ENCODE measurements around the gene IGFL2.
A peak's percentile ranks its signal among the peaks of the same experiment; 100 is the strongest.
"Not testable (repeated sequence)": the region's sequence is repeated elsewhere in the genome, so short reads cannot be mapped to it uniquely, and the experiment has no call there.

IGFL2 gene

DNA sequence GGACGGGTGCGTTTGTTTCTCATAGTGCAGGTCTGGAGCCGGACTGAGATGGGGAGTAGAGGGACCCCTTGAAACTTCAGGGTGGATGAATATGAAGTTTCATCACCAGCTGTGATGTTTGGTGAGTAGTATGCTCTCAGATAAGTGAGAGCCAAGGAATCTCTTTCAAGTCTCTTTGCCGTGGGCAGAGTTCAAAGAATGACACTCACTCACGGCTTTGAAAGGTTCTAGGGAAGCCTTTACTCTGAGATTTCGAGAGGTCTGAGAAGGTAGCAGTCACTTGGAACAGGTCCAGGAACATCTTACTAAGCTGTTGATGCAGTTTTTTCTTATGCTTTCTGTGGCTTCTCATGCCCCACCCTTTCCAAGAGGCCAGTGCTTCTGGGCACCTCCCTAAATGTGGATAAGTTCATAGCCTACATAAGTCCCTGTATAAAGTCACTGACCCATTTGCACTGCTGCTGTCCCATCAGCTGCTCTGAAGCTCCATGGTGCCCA is at the start of gene IGFL2:
Gene IGFL2 (plus strand): TSS at position 448 of the 498 bp plus-strand sequence. CDS start 41 bp downstream, at position 489.
- DNase-seq = no peak

DNA sequence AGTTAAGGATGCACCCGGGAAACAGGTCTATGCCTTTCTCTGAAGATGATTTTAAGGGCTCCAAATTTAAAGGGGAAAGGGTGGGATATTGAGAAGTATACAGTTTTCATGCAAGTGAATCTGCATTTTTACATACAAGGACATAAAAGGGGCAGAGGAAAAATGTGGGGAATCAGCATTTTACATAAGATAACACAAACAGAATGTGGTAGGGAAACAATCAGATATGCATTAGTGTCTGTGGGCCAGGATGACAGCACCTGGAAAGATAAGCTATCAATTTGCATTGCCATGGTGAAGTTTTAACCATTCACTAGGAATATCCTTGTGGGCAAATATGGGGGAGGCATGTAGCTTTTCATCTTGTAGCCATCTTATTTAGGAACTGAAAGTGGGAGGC is 47.7 kb upstream of the IGFL2 start:
- DNase-seq = no peak

DNA sequence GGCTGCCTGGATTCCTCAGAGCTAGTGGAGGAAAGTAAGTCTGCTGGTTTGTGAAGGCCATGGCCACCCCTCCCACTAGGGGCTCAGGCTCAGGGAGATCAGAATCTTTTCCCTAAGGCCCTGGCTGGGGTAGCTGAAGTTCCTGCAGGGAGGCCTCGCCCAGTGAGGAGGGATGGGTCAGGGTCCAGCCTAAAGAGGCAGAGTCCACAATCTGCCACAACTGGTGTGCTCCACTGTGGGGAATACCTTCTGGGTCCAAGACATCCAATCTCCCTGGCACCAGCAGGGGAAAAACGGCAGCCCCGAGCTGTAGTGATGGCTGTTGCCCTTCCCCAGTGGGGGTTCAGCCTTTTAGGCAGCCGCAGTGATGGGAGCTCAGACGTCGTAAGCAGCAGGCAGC is 46.7 kb upstream of the IGFL2 start:
- DNase-seq = no peak

DNA sequence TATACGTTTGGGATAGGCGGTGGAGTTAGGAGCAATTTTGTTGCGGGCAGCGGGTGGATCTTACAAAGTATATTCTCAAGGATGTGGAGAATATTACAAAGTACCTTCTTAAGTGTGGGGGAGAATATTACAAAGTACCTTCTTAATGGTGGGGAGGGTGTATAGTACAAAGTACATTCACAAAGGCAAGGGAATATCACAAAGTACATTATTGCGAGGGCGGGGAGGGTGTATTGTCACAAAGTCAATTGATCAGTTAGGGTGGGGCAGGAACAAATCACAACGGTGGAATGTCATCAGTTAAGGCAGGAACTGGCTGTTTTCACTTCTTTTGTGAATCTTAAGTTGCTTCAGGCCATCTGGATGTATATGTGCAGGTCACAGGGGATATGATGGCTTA is 45.7 kb upstream of the IGFL2 start:
- not testable (repeated sequence) for DNase-seq

DNA sequence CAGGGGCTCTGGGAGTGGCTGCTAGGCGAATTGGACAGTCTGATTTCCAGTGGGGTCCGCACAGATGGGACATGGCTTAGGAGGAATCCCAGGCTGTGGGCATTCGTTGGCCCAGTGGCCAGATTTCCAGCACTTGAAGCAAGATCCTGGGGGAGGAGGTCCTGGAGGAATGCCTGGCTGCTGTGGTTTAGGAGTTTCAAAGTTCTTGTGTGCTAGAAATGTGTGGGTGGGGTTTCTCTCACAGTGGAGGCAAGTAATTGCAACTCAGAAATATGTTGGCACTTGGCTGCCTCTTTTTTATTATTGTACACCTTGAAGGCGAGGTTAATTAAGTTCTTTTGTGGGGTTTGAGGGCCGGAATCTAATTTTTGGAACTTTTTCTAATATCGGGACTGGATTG is 40.7 kb upstream of the IGFL2 start:
- no peak for DNase-seq

DNA sequence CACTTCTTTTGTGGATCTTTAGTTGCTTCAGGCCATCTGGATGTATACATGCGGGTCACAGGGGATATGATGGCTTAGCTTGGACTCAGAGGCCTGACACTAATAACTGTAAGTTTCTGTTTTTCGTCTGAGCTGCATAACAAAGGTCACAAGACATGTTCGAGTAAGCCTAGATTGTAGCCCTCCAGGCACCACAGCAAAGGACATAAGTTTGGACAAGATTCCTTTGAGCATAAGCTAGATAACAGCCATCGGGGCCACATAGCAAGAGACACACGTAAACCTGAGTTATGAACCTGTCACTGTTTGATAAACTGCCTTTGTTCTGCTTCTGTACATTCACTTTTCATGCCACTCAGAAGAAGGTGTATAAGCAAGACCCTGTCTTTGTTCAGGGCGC is 38.2 kb upstream of the IGFL2 start:
- DNase-seq = no peak

DNA sequence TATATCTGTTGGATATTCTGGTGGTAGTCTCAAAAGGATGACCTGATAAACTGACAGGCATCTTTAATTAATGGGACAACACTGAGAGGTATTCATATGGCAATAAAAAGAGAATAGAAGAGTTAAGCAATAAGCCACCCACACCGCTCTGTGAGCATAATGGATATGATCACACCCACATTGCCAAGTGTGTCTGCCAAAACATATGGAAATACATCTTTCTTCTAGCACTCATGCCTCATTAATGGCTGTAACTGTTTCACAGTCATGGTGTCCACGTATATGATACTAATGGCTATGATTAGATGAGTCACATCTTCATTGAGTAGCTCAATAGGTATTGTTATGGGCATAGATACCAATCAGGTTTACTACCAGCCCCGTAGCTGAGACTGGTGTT is 36.7 kb upstream of the IGFL2 start:
- DNase-seq = peak; percentile 14

DNA sequence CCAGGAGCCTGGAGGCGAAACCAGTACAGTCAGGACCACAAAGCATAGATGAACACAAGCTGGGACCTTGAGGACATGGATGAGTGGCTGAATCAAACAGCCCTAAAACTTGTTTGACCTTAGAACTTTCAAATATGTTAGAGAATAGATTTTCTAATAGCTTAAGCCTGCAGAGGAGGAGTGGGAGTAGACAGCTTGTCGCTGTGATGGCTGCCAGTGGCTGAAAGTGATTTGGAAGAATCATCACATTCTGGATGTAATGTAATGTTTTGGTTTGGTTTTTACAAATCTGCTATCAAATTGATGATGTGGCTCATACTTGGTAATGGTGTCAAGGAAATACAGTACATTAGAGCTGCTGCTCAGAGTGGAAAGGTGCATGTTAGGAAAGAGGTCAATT is 35.5 kb upstream of the IGFL2 start:
- no peak for DNase-seq

DNA sequence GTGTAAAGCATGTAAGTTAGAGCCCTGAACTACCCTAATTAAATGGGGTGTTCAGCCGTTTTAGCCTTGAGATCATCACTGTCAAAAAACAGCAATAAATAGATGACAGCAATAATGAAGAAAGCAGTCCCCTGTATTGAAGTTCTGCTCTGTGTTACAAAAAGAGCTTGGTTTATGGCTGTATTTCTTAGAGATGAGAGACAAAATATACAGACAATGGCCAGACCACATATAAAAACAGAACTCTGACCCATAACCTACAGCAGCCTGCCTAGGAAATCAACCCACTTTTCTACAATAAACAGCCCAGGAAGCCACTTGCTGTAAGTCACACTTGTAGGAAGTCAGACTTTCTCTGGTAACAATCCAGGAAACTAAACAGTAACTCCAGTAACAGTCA is 34.3 kb upstream of the IGFL2 start:
- no peak for DNase-seq

DNA sequence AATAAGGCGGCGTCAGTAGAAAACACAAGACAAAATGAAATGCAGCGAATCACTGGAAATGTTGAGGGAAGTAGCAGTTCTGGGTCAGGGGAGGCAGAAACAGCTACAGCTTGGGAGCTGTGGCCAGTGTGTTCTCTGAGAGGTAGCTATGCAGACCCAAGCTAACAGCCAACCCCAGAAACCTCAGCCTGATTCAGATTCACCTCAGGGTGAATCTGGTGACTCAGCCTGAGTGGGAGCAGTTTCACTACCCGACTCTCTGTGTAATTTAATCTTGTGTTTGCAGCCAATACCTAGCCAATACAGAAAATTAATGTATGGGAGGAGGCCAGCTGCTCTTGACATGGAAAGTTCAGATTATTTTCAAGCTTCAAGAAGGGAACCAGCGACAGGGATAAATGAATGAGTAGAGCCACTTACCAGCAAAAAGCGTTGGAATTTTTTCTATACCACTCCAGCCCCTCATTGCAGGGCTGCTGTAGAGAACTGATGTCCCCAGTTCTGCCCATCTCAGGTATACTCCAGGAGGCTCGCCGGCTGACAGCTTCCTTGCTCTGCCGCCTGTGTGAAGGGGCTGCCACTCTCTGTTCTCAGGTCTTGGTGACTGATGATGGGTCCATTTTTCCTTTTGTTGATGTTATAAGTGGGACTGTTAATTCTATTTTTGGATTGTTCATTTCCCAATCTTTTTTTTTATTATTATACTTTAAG is 32.5 kb upstream of the IGFL2 start:
- DNase-seq = peak; percentile 7

DNA sequence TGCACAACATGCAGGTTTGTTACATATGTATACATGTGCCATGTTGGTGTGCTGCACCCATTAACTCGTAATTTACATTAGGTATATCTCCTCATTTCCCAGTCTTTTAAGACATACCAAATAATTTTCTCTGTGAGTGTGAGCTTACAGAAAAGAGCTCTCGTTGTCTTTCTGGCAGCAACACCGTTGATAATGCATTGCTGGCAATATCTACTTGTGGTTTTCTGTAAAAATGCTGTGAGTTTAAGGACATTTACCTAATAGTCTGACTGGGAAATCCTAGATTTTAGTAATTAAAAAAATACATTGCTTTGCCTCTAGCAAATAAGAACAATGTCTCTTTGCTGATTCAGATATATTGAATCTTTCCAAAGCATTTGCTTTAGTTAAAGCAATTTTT is 31.9 kb upstream of the IGFL2 start:
- no peak for DNase-seq

DNA sequence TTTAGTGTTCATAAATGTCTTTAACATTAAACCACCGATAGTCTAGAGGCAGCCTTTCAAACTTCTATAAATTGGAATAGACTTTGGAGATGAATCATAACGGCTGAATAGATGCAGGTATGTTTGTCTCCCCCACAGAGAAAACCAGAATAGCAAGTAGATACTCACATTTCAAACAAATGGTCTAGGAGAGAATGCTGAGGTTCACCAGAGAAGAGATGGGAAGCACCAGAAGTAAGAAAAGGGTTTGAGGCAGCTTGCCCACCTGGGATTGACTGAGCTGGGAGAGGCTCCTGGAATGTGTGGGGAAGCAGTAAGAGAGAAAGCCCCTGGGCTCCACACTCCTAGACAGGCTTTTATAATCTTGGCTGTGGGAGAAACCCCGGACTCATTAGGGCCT is 29.9 kb upstream of the IGFL2 start:
- no peak for DNase-seq

DNA sequence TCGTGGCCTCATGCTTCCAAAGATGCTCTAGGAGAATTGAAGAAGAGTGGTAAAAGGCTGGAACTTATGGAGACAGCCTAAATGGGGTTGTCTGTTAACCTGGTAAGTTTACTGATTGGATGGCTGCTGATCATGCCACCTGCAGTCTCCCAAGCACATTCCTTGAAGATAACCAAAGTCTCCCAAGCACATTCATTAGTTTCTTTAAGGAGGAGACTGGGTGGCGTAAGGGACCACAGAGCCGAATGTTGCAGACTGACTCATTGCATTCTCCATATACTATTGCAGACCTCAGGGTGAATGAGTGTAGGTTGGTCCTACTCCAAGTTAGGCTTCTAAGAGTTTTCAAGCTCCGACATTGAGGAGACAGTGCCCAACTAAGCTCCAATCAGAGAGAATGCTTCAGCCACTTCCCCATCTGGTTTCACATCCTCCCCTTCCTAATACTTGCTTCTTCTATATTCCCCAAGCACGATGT is 23.4 kb upstream of the IGFL2 start, which contains the start of gene IGFL3:
Gene IGFL3 (minus strand): TSS at position 51 of the 478 bp plus-strand sequence. CDS start 39 bp downstream, at position 12.
- DNase-seq = no peak

DNA sequence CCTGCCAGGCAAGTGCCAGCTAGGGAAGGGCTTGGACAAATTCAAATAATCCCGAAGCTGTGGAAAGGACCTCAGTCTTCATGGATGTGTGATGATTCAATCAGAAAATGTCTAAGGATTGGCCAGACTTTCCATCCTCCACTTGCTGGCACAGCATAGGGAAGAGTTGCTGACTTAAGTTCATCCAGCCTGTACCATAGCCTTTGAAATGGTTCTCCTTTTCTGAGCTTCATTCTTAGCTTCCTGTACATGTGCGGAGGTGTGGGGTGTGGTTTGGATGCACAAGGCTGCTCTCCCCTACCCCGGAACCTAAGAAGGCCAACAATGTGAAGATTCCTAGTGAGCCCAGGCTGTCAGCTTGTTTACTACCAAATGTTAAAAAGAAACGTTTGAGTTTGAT is 22.6 kb upstream of the IGFL2 start:
- DNase-seq = no peak

DNA sequence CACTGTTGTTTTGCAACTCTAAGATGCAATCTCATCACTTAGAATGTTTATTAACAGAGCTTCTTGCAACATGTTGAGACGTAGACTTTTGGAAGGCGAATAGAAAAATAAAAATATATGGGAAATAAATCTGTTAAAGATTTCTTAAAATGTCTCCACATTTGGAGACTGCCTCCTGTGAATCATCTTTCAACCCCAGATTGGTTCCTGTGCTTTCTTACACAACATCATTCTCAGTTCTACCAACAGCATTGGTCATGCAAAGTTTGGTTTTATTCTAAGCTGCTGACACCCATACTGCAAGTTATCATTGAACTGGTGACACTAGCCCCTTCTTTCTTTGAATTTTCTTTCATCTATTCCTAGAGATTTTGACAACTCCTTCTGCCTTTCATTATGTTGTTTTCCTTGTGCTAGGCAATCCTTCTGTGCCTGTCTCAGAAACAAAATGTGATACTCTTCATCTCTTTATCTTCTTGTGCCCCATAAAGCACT is 21.9 kb upstream of the IGFL2 start:
- DNase-seq = no peak

DNA sequence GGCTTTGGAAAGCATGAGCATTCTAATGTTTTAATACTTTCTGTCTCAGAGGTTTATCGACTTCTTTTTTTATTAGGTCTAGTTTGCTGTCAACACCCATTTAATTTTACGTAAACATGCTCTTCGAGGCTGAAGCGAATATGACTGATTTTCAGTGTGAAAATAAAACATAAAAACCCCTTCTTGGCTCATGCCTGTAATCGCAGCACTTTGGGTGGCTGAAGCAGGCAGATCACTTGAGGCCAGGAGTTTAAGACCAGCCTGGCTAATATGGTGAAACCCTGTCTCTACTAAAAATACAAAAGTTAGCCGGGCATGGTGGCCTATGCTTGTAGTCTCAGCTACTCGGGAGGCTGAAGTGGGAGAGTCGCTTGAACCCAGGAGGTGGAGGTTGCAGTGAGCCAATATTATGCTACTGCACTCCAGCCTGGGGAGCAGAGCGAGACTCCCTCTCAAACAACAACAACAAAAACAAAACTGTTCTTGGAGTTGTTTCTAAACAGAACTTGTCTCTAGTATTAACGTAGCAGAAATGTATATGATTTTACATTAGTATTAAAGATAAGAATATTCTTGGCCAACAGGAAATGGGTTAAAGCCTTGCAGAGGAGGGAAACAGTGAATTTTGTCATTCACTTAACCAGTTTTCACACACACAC is 16.4 kb upstream of the IGFL2 start:
- no peak for DNase-seq

DNA sequence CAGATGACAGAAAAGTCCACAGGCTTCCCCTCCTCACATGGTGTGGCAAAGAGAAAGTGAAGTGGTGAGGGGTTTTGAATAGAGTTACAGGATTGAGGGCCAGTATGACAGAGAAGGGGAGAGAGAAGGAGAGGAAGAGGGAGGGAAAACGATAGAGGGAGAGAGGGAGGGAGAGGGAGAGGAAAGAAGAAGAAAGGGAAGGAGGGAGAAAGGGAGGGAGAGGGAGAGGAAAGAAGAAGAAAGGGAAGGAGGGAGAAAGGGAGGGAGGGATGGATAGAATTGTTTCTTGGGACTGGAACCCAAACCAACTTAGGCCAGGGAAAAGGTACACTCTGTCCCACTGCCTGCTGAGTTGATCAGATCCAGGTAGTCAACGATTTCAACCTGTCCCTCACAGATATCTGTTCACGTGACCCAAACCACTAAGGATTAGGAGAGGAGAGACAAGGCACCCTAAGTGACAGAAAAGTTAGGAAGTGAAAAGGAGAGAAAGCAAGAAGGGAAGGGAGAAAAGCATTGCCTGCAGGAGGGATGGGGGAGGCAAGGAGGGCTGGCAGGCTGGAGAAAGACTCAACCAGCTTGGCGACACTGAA is 15.4 kb upstream of the IGFL2 start:
- DNase-seq = no peak

DNA sequence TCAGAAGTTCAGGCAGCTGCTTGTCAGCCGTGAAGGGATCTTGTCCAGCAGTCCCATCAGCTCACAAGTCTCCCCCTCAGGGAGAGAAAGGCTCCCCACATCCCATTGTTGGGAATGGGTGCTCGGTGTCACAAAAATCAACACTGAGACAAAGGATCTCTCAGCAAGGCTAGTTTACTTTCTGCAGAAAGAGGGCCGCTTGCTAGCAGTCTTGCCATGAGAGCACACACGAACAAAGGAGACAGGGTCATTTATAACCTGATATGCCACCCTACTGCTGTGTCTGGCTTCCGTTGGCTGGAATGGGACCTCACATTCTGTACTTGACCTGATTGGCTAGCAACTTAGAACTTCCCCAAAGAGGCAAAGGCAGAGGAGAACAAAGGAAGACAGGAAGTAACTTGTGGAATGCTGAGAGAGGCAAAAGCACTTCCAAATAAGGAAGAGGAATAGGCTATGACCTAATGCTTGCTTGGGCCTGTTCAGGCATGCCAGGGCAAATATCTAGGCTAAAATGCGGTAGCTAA is 14.9 kb upstream of the IGFL2 start:
- DNase-seq = peak; percentile 92

DNA sequence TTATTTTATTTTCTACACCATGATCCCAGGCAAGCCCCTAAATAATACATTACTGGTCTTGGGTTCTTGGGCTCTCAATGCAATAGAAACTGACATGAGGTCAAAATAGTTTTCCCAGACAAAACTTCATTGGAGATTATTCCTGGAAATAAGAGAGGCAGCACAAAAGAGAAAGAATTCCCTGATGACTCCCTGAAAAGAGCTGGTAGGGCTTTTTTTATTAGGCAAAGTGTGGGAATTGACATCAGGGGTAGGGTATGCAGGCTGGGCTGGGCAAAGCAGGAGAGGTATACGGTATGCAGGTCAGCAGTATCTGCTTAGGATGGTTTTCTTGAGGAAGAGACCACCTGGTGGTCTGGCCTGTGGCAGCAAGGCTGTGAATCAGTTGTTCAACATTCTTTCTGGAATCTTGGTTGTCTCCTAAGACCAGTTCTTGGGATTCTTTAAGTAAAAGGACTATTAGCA is 14.2 kb upstream of the IGFL2 start:
- DNase-seq = no peak

DNA sequence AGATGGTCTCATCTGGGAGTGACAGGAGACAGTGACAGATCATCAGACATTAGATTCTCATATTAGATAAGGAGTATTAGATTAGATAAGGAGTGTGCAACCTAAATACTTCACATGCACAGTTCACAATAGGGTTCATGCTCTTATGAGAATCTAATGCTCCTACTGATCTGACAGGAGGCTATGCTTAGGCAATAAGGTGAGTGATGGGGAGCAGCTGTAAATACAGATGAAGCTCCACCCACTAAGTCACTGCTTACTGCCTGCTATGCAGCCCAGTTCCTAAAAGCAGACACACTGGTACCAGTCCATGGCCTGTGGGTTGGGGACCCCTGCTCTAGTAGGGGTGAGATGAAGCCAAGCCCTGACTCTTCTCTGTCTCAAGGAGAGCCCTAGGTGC is 13.5 kb upstream of the IGFL2 start:
- no peak for DNase-seq

DNA sequence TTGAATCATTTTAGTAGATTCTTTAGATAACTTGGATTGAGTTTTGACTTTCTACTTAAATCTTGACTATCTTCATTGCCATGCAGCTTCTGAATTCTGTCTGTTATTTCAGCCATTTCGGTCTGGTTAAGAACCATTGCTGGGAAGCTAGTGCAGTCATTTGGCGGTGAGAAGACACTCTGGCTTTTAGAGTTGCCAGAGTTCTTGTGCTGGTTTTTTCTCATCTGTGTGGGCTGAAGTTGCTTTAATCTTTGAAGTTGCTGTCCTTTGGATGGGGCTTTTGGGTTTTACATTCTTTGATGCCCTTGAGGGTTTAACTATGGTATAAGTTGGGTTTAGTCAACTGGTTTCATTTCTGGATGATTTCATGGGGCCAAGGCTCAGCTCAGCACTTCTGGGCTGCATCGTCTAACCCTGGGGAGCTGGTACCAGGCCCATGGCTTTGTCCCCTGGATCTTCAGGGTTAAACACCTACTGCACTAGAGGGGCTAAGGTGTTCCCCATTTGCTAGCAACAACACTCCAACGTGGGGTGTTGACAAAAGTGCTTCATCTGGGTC is 10.0 kb upstream of the IGFL2 start:
- DNase-seq = no peak

DNA sequence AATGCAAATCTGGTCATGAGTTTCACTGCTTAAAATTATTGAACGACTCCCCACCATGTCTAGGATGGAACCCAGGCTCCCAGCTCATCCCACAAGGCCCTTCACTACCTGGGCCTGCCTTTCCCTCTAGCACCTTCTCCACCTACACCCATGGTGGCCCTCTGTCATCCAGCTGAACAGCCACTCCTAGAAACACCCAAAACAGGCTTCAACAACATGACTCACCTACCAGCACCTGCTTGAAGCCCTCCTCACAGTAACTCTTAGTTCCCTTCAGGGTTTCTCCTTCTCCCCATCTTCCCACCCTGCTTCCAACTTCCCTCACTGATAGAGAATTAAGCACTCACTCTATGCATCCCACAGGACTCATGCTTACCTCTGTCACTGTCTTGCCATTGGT is 6.6 kb upstream of the IGFL2 start:
- DNase-seq = no peak

DNA sequence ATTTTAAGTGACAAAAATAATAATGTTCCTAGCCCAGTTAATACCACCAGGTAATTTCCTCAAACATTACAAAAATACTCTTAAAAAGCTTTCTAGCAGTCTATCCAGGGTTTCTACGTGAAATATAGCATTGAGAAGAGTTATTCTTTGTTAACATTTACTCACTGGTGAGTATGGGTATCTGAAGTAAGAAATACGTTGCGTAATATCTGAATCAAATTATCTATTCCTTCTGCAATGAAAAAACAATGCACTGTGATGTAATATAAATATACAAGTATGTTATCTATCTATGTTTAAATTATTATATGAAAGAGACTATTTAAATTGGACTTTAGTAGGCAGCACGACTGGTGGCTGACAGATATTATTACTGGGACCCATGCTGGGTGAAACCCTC is 5.7 kb upstream of the IGFL2 start:
- DNase-seq = no peak

Data from NCI-H69 (cell line).